ENCODE measurements around the gene CDR2L. TPM values are rescaled to one million over a fixed set of nuclear protein-coding genes. Genes with fewer than 3 reads are reported as not detected.

The CDR2L gene
- polyA plus RNA-seq = 7.2 and 13.0 TPM in 2 replicates

GRCh38 chr17:74987418-74987908 lies at the start of gene CDR2L:
Gene CDR2L, plus strand, starts transcription at chr17:74987632. Its CDS starts 412 bp downstream, at chr17:74988044.

GRCh38 chr17:74972107-74972972 lies 15.1 kb upstream of the CDR2L start, which contains the start of gene HID1:
Gene HID1, minus strand, starts transcription at chr17:74972759. Its CDS starts 103 bp downstream, at chr17:74972656.

GRCh38 chr17:75012346-75013091 lies 25.1 kb downstream of the CDR2L start, which contains the start of gene MRPL58:
Gene MRPL58, plus strand, starts transcription at chr17:75012670. Its CDS starts 17 bp downstream, at chr17:75012687.

GRCh38 chr17:75046407-75047289 lies 59.2 kb downstream of the CDR2L start, which contains the start of the genes ATP5PD and KCTD2:
Gene ATP5PD, minus strand, starts transcription at chr17:75046969. Its CDS starts 4,319 bp downstream, at chr17:75042650.
Gene KCTD2, plus strand, starts transcription at chr17:75047225. Its CDS starts 26 bp downstream, at chr17:75047251.

Other genes starting within 250 kb of the CDR2L start
- gene NHERF1, start 239.0 kb upstream of the CDR2L start, polyA plus RNA-seq = 4.9 and 9.5 TPM in 2 replicates
- 6.0 and 6.2 TPM in 2 replicates for gene NAT9, start 211.3 kb upstream of the CDR2L start, polyA plus RNA-seq
- gene GRIN2C, start 127.7 kb upstream of the CDR2L start, polyA plus RNA-seq = 0.59 and 0.74 TPM in 2 replicates
- 0.25 TPM in 1 of 2 replicates, not detected in the other for gene FDXR, start 114.6 kb upstream of the CDR2L start, polyA plus RNA-seq
- 5.1 and 6.8 TPM in 2 replicates for gene FADS6, start 94.0 kb upstream of the CDR2L start, polyA plus RNA-seq
- not detected in 2 replicates for gene USH1G, start 64.4 kb upstream of the CDR2L start, polyA plus RNA-seq
- gene OTOP2, start 63.4 kb upstream of the CDR2L start, polyA plus RNA-seq = 0.27 TPM in 1 of 2 replicates, not detected in the other
- not detected in 2 replicates for gene OTOP3, start 51.7 kb upstream of the CDR2L start, polyA plus RNA-seq
- gene HID1, start 14.9 kb upstream of the CDR2L start, polyA plus RNA-seq = 5.6 and 10.2 TPM in 2 replicates
- 26.4 and 34.8 TPM in 2 replicates for gene MRPL58, start 25.0 kb downstream of the CDR2L start, polyA plus RNA-seq
- 1,868 and 2,230 TPM in 2 replicates for gene ATP5PD, start 59.3 kb downstream of the CDR2L start, polyA plus RNA-seq
- 22.1 and 31.1 TPM in 2 replicates for gene KCTD2, start 59.6 kb downstream of the CDR2L start, polyA plus RNA-seq
- not detected in 2 replicates for gene SLC16A5, start 100.3 kb downstream of the CDR2L start, polyA plus RNA-seq
- 1.4 and 2.4 TPM in 2 replicates for gene ARMC7, start 122.3 kb downstream of the CDR2L start, polyA plus RNA-seq
- gene NT5C, start 144.1 kb downstream of the CDR2L start, polyA plus RNA-seq = 4.3 and 4.7 TPM in 2 replicates
- 49.1 and 67.8 TPM in 2 replicates for gene JPT1, start 166.9 kb downstream of the CDR2L start, polyA plus RNA-seq
- gene SUMO2, start 195.3 kb downstream of the CDR2L start, polyA plus RNA-seq = 301 and 548 TPM in 2 replicates
- gene NUP85, start 218.0 kb downstream of the CDR2L start, polyA plus RNA-seq = 11.8 and 23.0 TPM in 2 replicates